Activated B cell treated with CpG ODN at 0.5 μM for 24 hours (primary cell): ENCODE results near the gene COL16A1. TPM values are rescaled to one million over a fixed set of nuclear protein-coding genes. Genes with fewer than 3 reads are reported as not detected.

ENCODE experiments used
- ATAC-seq: fragments of 200-7000 bp; cut with Tn5 transposase; one replicate; pipeline ENCODE4 v1.10.0; 2021; ENCODE audit warnings: low read depth, mild to moderate bottlenecking, moderate library complexity
- CTCF ChIA-PET: fragments of 350-600 bp; sonication (Branson Sonifier 250); formaldehyde crosslinking; loops from one replicate; lab custom pipeline; 2021; ENCODE audit warnings: antibody characterized with exemption; lab: Charles Lee
- POLR2A ChIA-PET: fragments of 350-600 bp; sonication (Branson Sonifier 250); formaldehyde crosslinking; loops from one replicate; lab custom pipeline; 2021; ENCODE audit warnings: antibody characterized with exemption; lab: Charles Lee
- DNase-seq: peaks from one replicate; pipeline ENCODE4 v3.0.0; 2022
- H3K27ac Mint-ChIP-seq: one replicate; pipeline ENCODE4 v1.8.0; 2020; ENCODE audit warnings: mixed read lengths
- H3K27me3 Mint-ChIP-seq: one replicate; pipeline ENCODE4 v1.8.0; 2021; ENCODE audit warnings: mixed read lengths
- H3K36me3 Mint-ChIP-seq: one replicate; pipeline ENCODE4 v1.8.0; 2021; ENCODE audit warnings: low read depth, mixed read lengths
- H3K4me1 Mint-ChIP-seq: one replicate; pipeline ENCODE4 v1.8.0; 2021; ENCODE audit warnings: mixed read lengths
- H3K4me3 Mint-ChIP-seq: one replicate; pipeline ENCODE4 v1.8.0; 2020; ENCODE audit warnings: mild to moderate bottlenecking, mixed read lengths
- H3K9me3 Mint-ChIP-seq: one replicate; pipeline ENCODE4 v1.8.0; 2020; ENCODE audit warnings: mixed read lengths
- CTCF ChIP-seq: fragments of 200-600 bp; IDR thresholded peaks from one replicate; pipeline ENCODE4 v1.8.0; 2022; ENCODE audit warnings: antibody characterized with exemption, mild to moderate bottlenecking
- intact Hi-C: fragments of 100-400 bp; cut with micrococcal nuclease; formaldehyde crosslinking; loops from one replicate; pipeline ENCODE4 v1.15.1; 2024
- total RNA-seq: library from RNA; stranded (reverse); gene quantifications from 2 replicates; pipeline ENCODE4 v1.2.3, GENCODE V29; 2022

The COL16A1 gene
- total RNA-seq, 1 donor from 2014 or later, result 0.31 TPM

DNA sequence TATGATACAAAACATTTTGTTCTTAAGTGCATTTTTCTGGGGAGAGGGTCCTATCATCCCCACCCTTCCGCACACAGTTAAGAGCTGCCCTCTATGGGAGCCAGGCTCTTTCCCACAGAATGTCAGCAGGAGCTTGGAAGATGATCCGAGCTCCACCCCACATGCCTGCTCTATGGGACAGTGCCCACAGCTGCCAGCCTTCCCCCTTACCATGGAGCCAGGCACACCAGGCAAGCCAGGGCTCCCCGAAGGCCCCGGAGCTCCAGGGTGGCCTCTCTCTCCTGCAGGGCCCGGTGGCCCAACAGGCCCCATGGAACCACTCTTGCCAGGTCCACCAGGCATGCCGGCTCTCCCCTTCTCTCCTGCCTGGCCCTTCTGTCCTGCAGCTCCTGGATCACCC lies 48.7 kb downstream of the COL16A1 start:
- TF ChIP-seq CTCF, result no peak
- H3K27me3 Mint-ChIP-seq, result peaks cover 6% of the 10 kb centered on the region
- no peaks in the 10 kb centered on the region for H3K36me3 Mint-ChIP-seq
- CTCF ChIA-PET, result no interaction called here
- no peaks in the 10 kb centered on the region for H3K9me3 Mint-ChIP-seq
- H3K4me1 Mint-ChIP-seq, result no peaks in the 10 kb centered on the region
- POLR2A ChIA-PET, result no interaction called here
- DNase-seq, result no peak
- ATAC-seq, result no peak
- no peak overlapping the region for H3K27ac Mint-ChIP-seq
- no peak overlapping the region for H3K4me3 Mint-ChIP-seq
- intact Hi-C loops, result no loop called here

- Mint-ChIP-seq H3K9me3 (no peaks in the 10 kb centered on the region), H3K4me1 (no peaks in the 10 kb centered on the region), H3K27me3 (peaks cover 6% of the 10 kb centered on the region), H3K36me3 (no peaks in the 10 kb centered on the region), H3K27ac (no peak overlapping the region), H3K4me3 (no peak overlapping the region)
- CTCF ChIA-PET, result no interaction called here
- no peak for TF ChIP-seq CTCF
- ATAC-seq (no peak), DNase-seq (no peak)
- intact Hi-C loops, result no loop called here
- POLR2A ChIA-PET, result interaction anchor here (0.7 kb wide), 1 partner anchor 1422 kb away, joined by 5 read pairs; no protein-coding TSS in a partner anchor
These were observed 49.4 kb downstream of the COL16A1 start for GRCh38 chr1:31654474-31654776.

DNA sequence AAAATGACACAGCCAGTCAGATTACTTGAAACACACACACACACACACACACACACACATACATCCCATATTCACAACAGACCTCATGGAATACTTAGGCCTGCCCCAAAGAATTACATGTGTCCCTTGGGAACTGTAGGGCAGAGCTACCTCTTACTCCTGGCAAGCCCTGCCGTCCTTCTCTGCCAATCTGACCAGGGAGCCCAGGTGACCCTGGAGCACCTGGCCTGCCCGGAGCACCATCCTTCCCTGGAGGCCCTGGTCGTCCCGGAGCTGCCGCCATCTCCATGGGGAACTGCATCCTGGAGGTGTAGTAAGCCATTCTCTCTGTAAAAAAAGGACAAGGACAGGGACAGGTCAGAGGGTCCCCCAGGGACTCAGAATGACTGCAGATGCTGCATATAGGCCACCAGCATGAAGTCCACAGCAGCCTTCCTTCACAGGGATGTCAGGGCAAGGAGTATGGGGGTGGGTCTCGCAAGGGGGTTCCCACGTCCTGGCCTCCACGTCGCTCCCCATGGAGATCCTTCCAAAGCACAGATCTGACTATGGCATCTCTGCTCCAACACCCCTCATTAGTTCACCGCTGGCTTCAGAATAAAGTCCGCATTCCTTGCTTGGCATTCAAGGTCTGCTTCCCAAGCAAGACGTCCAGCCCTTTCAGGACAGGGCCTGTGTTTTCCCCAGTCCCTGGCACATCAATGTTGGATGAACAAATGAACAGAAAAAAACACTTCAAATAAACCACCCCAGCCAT lies 49.9 kb downstream of the COL16A1 start:
- no peaks in the 10 kb centered on the region for H3K36me3 Mint-ChIP-seq
- POLR2A ChIA-PET, result interaction anchor here (0.7 kb wide), 2 partner anchors 351 to 1423 kb away, joined by 5 read pairs; no protein-coding TSS in a partner anchor
- H3K4me1 Mint-ChIP-seq, result no peaks in the 10 kb centered on the region
- H3K27ac Mint-ChIP-seq, result no peak overlapping the region
- TF ChIP-seq CTCF, result no peak
- CTCF ChIA-PET, result no interaction called here
- intact Hi-C loops, result no loop called here
- peaks cover 6% of the 10 kb centered on the region for H3K27me3 Mint-ChIP-seq
- no peak overlapping the region for H3K4me3 Mint-ChIP-seq
- no peak for DNase-seq
- no peak for ATAC-seq
- no peaks in the 10 kb centered on the region for H3K9me3 Mint-ChIP-seq

- peaks cover 5% of the 10 kb centered on the region for H3K27me3 Mint-ChIP-seq
- POLR2A ChIA-PET, result no interaction called here
- DNase-seq, result no peak
- H3K9me3 Mint-ChIP-seq, result no peaks in the 10 kb centered on the region
- TF ChIP-seq CTCF, result no peak
- H3K4me1 Mint-ChIP-seq, result no peaks in the 10 kb centered on the region
- H3K4me3 Mint-ChIP-seq, result no peak overlapping the region
- no peak for ATAC-seq
- intact Hi-C loops, result no loop called here
- no peaks in the 10 kb centered on the region for H3K36me3 Mint-ChIP-seq
- no peak overlapping the region for H3K27ac Mint-ChIP-seq
- CTCF ChIA-PET, result no interaction called here
These were observed 50.8 kb downstream of the COL16A1 start for GRCh38 chr1:31652891-31653499.

DNA sequence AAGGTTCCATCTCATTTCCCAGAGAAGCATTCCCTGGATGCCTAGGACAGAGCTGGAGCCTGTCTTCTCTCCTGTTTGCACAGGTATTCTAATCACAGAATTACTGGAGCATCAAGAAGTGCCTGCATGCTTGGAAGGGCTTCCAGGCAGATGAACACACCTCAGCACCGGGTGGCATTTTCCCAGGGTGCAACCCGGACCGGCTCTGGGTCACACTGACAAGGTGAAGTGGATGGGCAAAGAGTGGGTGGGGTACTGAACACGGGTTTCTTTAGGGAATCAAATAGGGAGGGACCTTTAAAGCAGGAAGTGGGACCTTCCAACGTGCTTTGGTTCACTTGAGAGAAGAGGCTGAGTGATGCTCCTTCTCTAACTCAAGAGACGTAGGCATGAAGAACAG lies 52.1 kb downstream of the COL16A1 start:
- no peaks in the 10 kb centered on the region for H3K9me3 Mint-ChIP-seq
- no peak for TF ChIP-seq CTCF
- DNase-seq (no peak), ATAC-seq (no peak)
- intact Hi-C loops, result no loop called here
- peaks cover 2% of the 10 kb centered on the region for H3K27me3 Mint-ChIP-seq
- no peaks in the 10 kb centered on the region for H3K4me1 Mint-ChIP-seq
- H3K4me3 Mint-ChIP-seq, result no peak overlapping the region
- CTCF ChIA-PET, result no interaction called here
- no peaks in the 10 kb centered on the region for H3K36me3 Mint-ChIP-seq
- POLR2A ChIA-PET, result no interaction called here
- no peak overlapping the region for H3K27ac Mint-ChIP-seq
